B cell (primary cell): ENCODE data around the gene DNM1. TPM values are rescaled to one million over a fixed set of nuclear protein-coding genes. Genes with fewer than 3 reads are reported as not detected.
"Not testable (repeated sequence)": the region's sequence is repeated elsewhere in the genome, so short reads cannot be mapped to it uniquely, and the experiment has no call there.

Experiments
- ATAC-seq: fragments of 200-7000 bp; cut with Tn5 transposase; one replicate; pipeline ENCODE4 v1.10.0; 2021; ENCODE audit warnings: low read depth, mild to moderate bottlenecking, moderate number of reproducible peaks, moderate library complexity
- CTCF ChIA-PET: fragments of 350-600 bp; sonication (Branson Sonifier 250); formaldehyde crosslinking; loops from one replicate; lab custom pipeline; 2021; ENCODE audit warnings: antibody characterized with exemption, inconsistent platforms; lab: Charles Lee
- POLR2A ChIA-PET: fragments of 350-600 bp; sonication (Branson Sonifier 250); formaldehyde crosslinking; loops from one replicate; lab custom pipeline; 2021; ENCODE audit warnings: antibody characterized with exemption; lab: Charles Lee
- DNase-seq: peaks from one replicate; pipeline ENCODE4 v3.0.0; 2013
- H2AFZ ChIP-seq: 2 replicates; pipeline ENCODE4 v1.6.1; 2012; ENCODE audit warnings: mild to moderate bottlenecking, low read depth, low read length; ENCODE audit not compliant: insufficient read depth, poor library complexity, severe bottlenecking
- H3K27ac ChIP-seq, 2 donors: 1 replicate in 1 of 2; 2 replicates in 1 of 2; pipeline ENCODE4 v1.5.1; 2012 to 2013; ENCODE audit warnings: low read length in 2 of 2, mild to moderate bottlenecking in 2 of 2, moderate library complexity in 1 of 2
- H3K27me3 ChIP-seq, 4 experiments: fragments of 200-600 bp in 1 of 4; sonication (generic) in 1 of 4; replicated peaks in 1 of 4; 1 replicate in 2 of 4; 2 replicates in 2 of 4; pipeline versions ENCODE4 v1.6.1 to v1.7.0; 2013 to 2016; ENCODE audit warnings: low read length in 3 of 4, mild to moderate bottlenecking in 2 of 4, mixed read lengths in 1 of 4, moderate library complexity in 1 of 4; ENCODE audit not compliant: insufficient read depth in 4 of 4, control insufficient read depth in 3 of 4; ENCODE audit errors: control extremely low read depth in 1 of 4
- H3K36me3 ChIP-seq, 2 experiments: replicated peaks in 1 of 2; 1 replicate in 1 of 2; 2 replicates in 1 of 2; pipeline versions ENCODE4 v1.6.1 to v1.7.1; 2013; ENCODE audit warnings: low read length in 1 of 2; ENCODE audit not compliant: insufficient read depth in 2 of 2, control insufficient read depth in 1 of 2; ENCODE audit errors: control extremely low read depth in 1 of 2, extremely low read depth in 1 of 2
- H3K4me1 ChIP-seq, 2 donors: fragments of 200-600 bp in 1 of 2; sonication (generic) in 1 of 2; 1 replicate in 1 of 2; 2 replicates in 1 of 2; pipeline versions ENCODE4 v1.5.1 to v1.6.1; 2013 to 2017; ENCODE audit warnings: low read length in 2 of 2; ENCODE audit not compliant: control insufficient read depth in 2 of 2, insufficient read depth in 2 of 2
- H3K4me2 ChIP-seq: replicated peaks from 2 replicates; pipeline ENCODE3; 2012; ENCODE audit warnings: mild to moderate bottlenecking, low read depth, low read length; ENCODE audit not compliant: poor library complexity, severe bottlenecking
- H3K4me3 ChIP-seq, 5 experiments: fragments of 200-600 bp in 1 of 5; sonication (generic) in 1 of 5; 1 replicate in 3 of 5; 2 replicates in 2 of 5; pipeline versions ENCODE4 v1.5.1 to v1.7.0; 2011 to 2016; ENCODE audit warnings: low read length in 4 of 5, mild to moderate bottlenecking in 4 of 5, low read depth in 2 of 5, control low read depth in 1 of 5, moderate library complexity in 1 of 5; ENCODE audit not compliant: insufficient read depth in 1 of 5; ENCODE audit errors: control extremely low read depth in 1 of 5, extremely low read depth in 1 of 5
- H3K79me2 ChIP-seq: fragments of 200-600 bp; sonication (generic); one replicate; pipeline ENCODE4 v1.6.0; 2016; ENCODE audit warnings: low read length; ENCODE audit not compliant: control insufficient read depth, insufficient read depth
- H3K9ac ChIP-seq: fragments of 200-600 bp; sonication (generic); 2 replicates; pipeline ENCODE4 v1.6.1; 2017; ENCODE audit warnings: mild to moderate bottlenecking, low read length, moderate library complexity
- H3K9me3 ChIP-seq, 3 donors: one replicate each; pipeline versions ENCODE4 v1.6.1 to v1.7.1; 2013; ENCODE audit warnings: low read length in 2 of 3; ENCODE audit not compliant: control insufficient read depth in 2 of 3, insufficient read depth in 1 of 3; ENCODE audit errors: control extremely low read depth in 1 of 3
- H4K20me1 ChIP-seq: 2 replicates; pipeline ENCODE4 v1.6.0; 2012; ENCODE audit warnings: mild to moderate bottlenecking, low read length; ENCODE audit not compliant: insufficient read depth, control insufficient read depth, poor library complexity, severe bottlenecking
- H3K27ac Mint-ChIP-seq: one replicate; pipeline ENCODE4 v1.8.0; 2021; ENCODE audit warnings: mixed read lengths
- H3K27me3 Mint-ChIP-seq: one replicate; pipeline ENCODE4 v1.8.0; 2021; ENCODE audit warnings: mixed read lengths
- H3K4me1 Mint-ChIP-seq: one replicate; pipeline ENCODE4 v1.8.0; 2021; ENCODE audit warnings: mixed read lengths
- H3K4me3 Mint-ChIP-seq: one replicate; pipeline ENCODE4 v1.8.0; 2021; ENCODE audit warnings: mixed read lengths
- H3K9me3 Mint-ChIP-seq: one replicate; pipeline ENCODE4 v1.8.0; 2022; ENCODE audit warnings: mixed read lengths; ENCODE audit not compliant: insufficient read depth
- EZH2 ChIP-seq: IDR thresholded peaks from 2 replicates; pipeline ENCODE4 v1.6.1; 2012; ENCODE audit warnings: borderline replicate concordance, low read depth, mild to moderate bottlenecking, moderate library complexity, low read length; ENCODE audit not compliant: insufficient read depth, poor library complexity, severe bottlenecking
- WGBS: methylation state at CpG from one replicate; pipeline ENCODE4 v1.1.5; 2013; ENCODE audit warnings: missing lambda C conversion rate; ENCODE audit not compliant: insufficient coverage; 5-methylcytosine and 5-hydroxymethylcytosine counted together
- intact Hi-C: fragments of 100-400 bp; cut with micrococcal nuclease; formaldehyde crosslinking; loops from one replicate; pipeline ENCODE4 v1.10.0; 2022
- polyA plus RNA-seq: library from polyadenylated mRNA; depleted of rRNA; stranded (reverse); fragments of >200 nt; gene quantifications from 2 replicates; pipeline ENCODE4 v1.2.3, GENCODE V29; 2012
- total RNA-seq, 2 donors: library from RNA; stranded (reverse); fragments of 120-200 nt in 1 of 2; gene quantifications; 1 replicate in 1 of 2; 2 replicates in 1 of 2; pipeline versions ENCODE4 v1.2.3 to v1.2.4, GENCODE V29; 2013 to 2022
- TF ChIP-seq, protein P1 (sequence below): fragments of 200-600 bp; IDR thresholded peaks from one replicate; pipeline ENCODE4 v1.8.0; 2022; ENCODE audit warnings: antibody characterized with exemption, mild to moderate bottlenecking

The DNM1 gene
- total and polyA plus RNA-seq, 2 donors (not counting 1 experiment from before 2014, with no cell fraction given): 0.63 to 1.3 TPM

GRCh38 chr9:128180447-128180846, 22.7 kb upstream of the DNM1 start:
- Histone ChIP-seq H3K9me3 (peaks cover 0 to 10% (median 0%) of the 10 kb centered on the region in 3 donors), H3K4me2 (no peak overlapping the region), H2AFZ (no peak overlapping the region), H3K9ac (no peak overlapping the region), H3K27ac (no peak overlapping the region), H4K20me1 (no peaks in the 10 kb centered on the region), H3K27me3 (no peaks in the 10 kb centered on the region), H3K4me1 (no peaks in the 10 kb centered on the region), H3K4me3 (no peak overlapping the region), H3K36me3 (peaks cover 0 to 73% of the 10 kb centered on the region in 2 experiments), H3K79me2 (no peaks in the 10 kb centered on the region)
- ChIA-PET POLR2A (no interaction called here), CTCF (interaction anchor here (0.6 kb wide), 1 partner anchor 267 kb away, joined by 4 read pairs; no protein-coding TSS in a partner anchor)
- H3K27ac Mint-ChIP-seq: no peak overlapping the region
- H3K4me1 Mint-ChIP-seq: no peaks in the 10 kb centered on the region
- no peak for ATAC-seq
- H3K4me3 Mint-ChIP-seq: no peak overlapping the region
- no peaks in the 10 kb centered on the region for H3K27me3 Mint-ChIP-seq
- H3K9me3 Mint-ChIP-seq: no peaks in the 10 kb centered on the region
- intact Hi-C loops: no loop called here
- no peak for DNase-seq
- no peak for TF ChIP-seq EZH2
- TF ChIP-seq, protein P1, sequence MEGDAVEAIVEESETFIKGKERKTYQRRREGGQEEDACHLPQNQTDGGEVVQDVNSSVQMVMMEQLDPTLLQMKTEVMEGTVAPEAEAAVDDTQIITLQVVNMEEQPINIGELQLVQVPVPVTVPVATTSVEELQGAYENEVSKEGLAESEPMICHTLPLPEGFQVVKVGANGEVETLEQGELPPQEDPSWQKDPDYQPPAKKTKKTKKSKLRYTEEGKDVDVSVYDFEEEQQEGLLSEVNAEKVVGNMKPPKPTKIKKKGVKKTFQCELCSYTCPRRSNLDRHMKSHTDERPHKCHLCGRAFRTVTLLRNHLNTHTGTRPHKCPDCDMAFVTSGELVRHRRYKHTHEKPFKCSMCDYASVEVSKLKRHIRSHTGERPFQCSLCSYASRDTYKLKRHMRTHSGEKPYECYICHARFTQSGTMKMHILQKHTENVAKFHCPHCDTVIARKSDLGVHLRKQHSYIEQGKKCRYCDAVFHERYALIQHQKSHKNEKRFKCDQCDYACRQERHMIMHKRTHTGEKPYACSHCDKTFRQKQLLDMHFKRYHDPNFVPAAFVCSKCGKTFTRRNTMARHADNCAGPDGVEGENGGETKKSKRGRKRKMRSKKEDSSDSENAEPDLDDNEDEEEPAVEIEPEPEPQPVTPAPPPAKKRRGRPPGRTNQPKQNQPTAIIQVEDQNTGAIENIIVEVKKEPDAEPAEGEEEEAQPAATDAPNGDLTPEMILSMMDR: no peak
- WGBS: 100% methylated on average over 3 of the region's 8 CpGs

DNA sequence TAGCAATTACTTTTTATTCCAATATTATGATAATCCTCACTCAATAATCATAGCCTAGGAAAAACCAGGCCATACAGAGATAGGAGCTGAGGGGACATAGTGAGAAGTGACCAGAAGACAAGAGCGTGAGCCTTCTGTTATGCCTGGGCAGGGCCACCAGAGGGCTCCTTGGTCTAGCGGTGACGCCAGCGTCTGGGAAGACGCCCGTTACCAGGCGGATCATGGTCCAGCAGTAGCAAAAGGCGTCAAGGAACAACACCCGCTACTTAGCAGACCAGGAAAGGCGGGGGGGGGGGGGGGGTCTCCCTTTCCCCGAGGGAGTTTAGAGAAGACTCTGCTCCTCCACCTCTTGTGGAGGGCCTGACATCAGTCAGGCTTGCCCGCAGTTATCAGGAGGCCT, 21.7 kb upstream of the DNM1 start:
- DNase-seq, H3K4me1 Mint-ChIP-seq, intact Hi-C loops: not testable (repeated sequence)

More for the DNA sequence above, 21.7 kb upstream of the DNM1 start:
- H3K27me3 Mint-ChIP-seq, H3K79me2 ChIP-seq, H3K4me2 ChIP-seq, H3K4me3 Mint-ChIP-seq, H3K4me1 ChIP-seq, CTCF ChIA-PET, H3K27ac ChIP-seq, H3K27ac Mint-ChIP-seq, ATAC-seq, H3K9me3 Mint-ChIP-seq, H2AFZ ChIP-seq, H3K27me3 ChIP-seq, POLR2A ChIA-PET, H4K20me1 ChIP-seq, H3K9ac ChIP-seq, H3K4me3 ChIP-seq: not testable (repeated sequence)
- H3K9me3 ChIP-seq: peaks cover 0 to 10% (median 0%) of the 10 kb centered on the region in 3 donors
- 98% methylated on average over 6 of the region's 12 CpGs for WGBS
- peaks cover 0 to 65% of the 10 kb centered on the region in 2 experiments for H3K36me3 ChIP-seq
